BLaER1 (cell line): Measurements from ENCODE around the gene VIL1.

ENCODE experiments used
- H3K27ac ChIP-seq: shearing (Covaris generic); formaldehyde crosslinking; 2 replicates; pipeline ENCODE4 v1.8.1; 2022
- H3K27me3 ChIP-seq: shearing (Covaris generic); formaldehyde crosslinking; 2 replicates; pipeline ENCODE4 v1.8.1; 2022
- H3K36me3 ChIP-seq: shearing (Covaris generic); formaldehyde crosslinking; 2 replicates; pipeline ENCODE4 v1.8.1; 2022
- H3K4me1 ChIP-seq: shearing (Covaris generic); formaldehyde crosslinking; 2 replicates; pipeline ENCODE4 v1.8.1; 2022
- H3K4me2 ChIP-seq: shearing (Covaris generic); formaldehyde crosslinking; 2 replicates; pipeline ENCODE4 v1.8.1; 2022
- H3K4me3 ChIP-seq: shearing (Covaris generic); formaldehyde crosslinking; 2 replicates; pipeline ENCODE4 v1.8.1; 2022
- H3K9ac ChIP-seq: shearing (Covaris generic); formaldehyde crosslinking; 2 replicates; pipeline ENCODE4 v1.8.1; 2022
- H3K9me3 ChIP-seq: shearing (Covaris generic); formaldehyde crosslinking; 2 replicates; pipeline ENCODE4 v1.8.1; 2022
- H4K20me1 ChIP-seq: shearing (Covaris generic); formaldehyde crosslinking; 2 replicates; pipeline ENCODE4 v1.8.1; 2022
- Cebpa-rat ChIP-seq: shearing (Covaris generic); IDR thresholded peaks from 2 replicates; pipeline ENCODE4 v1.8.1; 2022

VIL1 gene

DNA sequence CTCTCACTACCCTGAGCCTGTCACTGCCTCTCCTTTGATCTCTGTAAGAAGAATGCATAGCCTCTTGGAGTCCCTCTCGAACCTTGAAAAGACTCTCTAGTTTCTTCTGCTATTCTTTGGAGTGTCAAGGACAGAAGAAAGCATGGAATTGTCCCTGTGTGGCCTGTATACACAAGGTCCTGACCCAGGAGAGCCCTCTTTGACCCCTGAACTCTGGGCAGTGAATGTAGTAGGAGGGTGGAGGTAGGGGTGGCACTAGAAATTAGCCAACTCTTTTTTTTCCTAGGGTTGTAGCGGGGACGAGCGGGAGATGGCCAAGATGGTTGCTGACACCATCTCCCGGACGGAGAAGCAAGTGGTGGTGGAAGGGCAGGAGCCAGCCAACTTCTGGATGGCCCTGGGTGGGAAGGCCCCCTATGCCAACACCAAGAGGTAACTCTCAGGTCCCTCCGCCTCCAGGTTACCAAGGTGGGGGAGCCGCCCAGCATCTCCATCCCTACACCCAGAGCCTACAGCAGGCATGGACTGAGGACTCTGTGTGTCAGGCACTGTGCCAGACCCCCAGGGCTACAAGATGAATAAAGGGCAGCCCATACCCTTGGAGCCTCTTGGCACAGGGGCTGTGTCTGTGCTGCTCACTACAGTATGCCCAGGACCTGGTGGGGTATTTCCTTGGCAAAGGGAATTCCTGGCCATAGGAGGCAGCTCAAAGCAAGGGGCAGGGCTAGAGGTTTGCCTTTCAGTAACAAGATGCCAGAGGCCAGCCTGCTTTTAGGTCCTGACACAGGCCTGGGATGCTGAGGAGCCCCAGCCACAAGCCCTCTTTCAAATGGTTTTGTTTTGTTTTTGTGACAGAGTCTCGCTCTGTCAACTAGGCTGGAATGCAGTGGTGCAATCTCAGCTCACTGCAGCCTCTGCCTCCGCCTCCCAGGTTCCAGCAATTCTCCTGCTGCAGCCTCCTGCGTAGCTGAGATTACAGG, 16.4 kb downstream of the VIL1 start:
- no peaks in the 10 kb centered on the region for H3K27me3 ChIP-seq
- no peak overlapping the region for H3K9ac ChIP-seq
- no peaks in the 10 kb centered on the region for H3K9me3 ChIP-seq
- H3K4me1 ChIP-seq, result peaks cover 11% of the 10 kb centered on the region
- H3K27ac ChIP-seq, result no peak overlapping the region
- H4K20me1 ChIP-seq, result no peaks in the 10 kb centered on the region
- TF ChIP-seq Cebpa-rat, result no peak
- no peaks in the 10 kb centered on the region for H3K36me3 ChIP-seq
- H3K4me2 ChIP-seq, result no peak overlapping the region
- H3K4me3 ChIP-seq, result no peak overlapping the region

- no peaks in the 10 kb centered on the region for H3K9me3 ChIP-seq
- H3K27me3 ChIP-seq, result no peaks in the 10 kb centered on the region
- peaks cover 11% of the 10 kb centered on the region for H3K4me1 ChIP-seq
- no peak overlapping the region for H3K9ac ChIP-seq
- H3K4me2 ChIP-seq, result no peak overlapping the region
- H3K36me3 ChIP-seq, result no peaks in the 10 kb centered on the region
- TF ChIP-seq Cebpa-rat, result no peak
- H3K4me3 ChIP-seq, result no peak overlapping the region
- no peak overlapping the region for H3K27ac ChIP-seq
- no peaks in the 10 kb centered on the region for H4K20me1 ChIP-seq
Observed at GRCh38 chr2:218436992-218437391, 18.1 kb downstream of the VIL1 start.

- Histone ChIP-seq H3K4me1 (peaks cover 11% of the 10 kb centered on the region), H3K4me3 (no peak overlapping the region), H3K9ac (no peak overlapping the region), H3K36me3 (no peaks in the 10 kb centered on the region), H3K9me3 (no peaks in the 10 kb centered on the region), H3K27me3 (no peaks in the 10 kb centered on the region), H3K4me2 (no peak overlapping the region), H3K27ac (no peak overlapping the region), H4K20me1 (no peaks in the 10 kb centered on the region)
- no peak for TF ChIP-seq Cebpa-rat
Observed at GRCh38 chr2:218437969-218438368, 19.0 kb downstream of the VIL1 start.

DNA sequence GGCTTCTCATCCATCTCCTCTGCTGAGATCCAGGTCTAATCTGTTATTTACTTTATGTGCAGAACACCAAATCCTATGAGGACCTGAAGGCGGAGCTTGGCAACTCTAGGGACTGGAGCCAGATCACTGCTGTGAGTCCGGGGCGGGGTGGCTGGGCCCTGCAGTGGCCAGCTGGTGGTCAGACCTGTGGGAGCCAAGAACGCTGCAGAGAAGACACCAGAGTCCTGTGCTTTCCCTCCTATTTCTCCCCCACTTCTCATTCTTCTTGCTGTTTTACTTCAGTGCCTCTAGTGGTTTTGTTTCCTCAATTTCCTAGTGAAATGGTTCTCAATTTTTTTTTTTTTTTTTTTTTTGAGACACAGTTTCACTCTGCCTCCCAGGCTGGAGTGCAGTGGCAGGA, 19.7 kb downstream of the VIL1 start:
- H3K4me3 ChIP-seq, result no peak overlapping the region

GRCh38 chr2:218444692-218445357, 25.9 kb downstream of the VIL1 start:
- no peak overlapping the region for H3K4me3 ChIP-seq

More for the DNA sequence above, 19.7 kb downstream of the VIL1 start:
- Histone ChIP-seq H3K4me1 (peaks cover 11% of the 10 kb centered on the region), H3K27me3 (no peaks in the 10 kb centered on the region), H4K20me1 (no peaks in the 10 kb centered on the region), H3K9ac (no peak overlapping the region), H3K36me3 (no peaks in the 10 kb centered on the region), H3K9me3 (no peaks in the 10 kb centered on the region), H3K27ac (no peak overlapping the region), H3K4me2 (peak overlapping the region; percentile 39; the same call in 1 of the 2 replicates)
- no peak for TF ChIP-seq Cebpa-rat

GRCh38 chr2:218445602-218446001, 26.7 kb downstream of the VIL1 start:
- Histone ChIP-seq H3K36me3 (peaks cover 47% of the 10 kb centered on the region), H3K27ac (no peak overlapping the region), H3K4me1 (no peaks in the 10 kb centered on the region), H3K27me3 (no peaks in the 10 kb centered on the region), H3K4me2 (no peak overlapping the region), H4K20me1 (no peaks in the 10 kb centered on the region), H3K9ac (no peak overlapping the region), H3K4me3 (no peak overlapping the region), H3K9me3 (no peaks in the 10 kb centered on the region)
- TF ChIP-seq Cebpa-rat, result no peak

More at GRCh38 chr2:218444692-218445357, 25.9 kb downstream of the VIL1 start:
- TF ChIP-seq Cebpa-rat, result no peak
- Histone ChIP-seq H3K4me1 (no peaks in the 10 kb centered on the region), H3K27ac (no peak overlapping the region), H3K9ac (no peak overlapping the region), H4K20me1 (no peaks in the 10 kb centered on the region), H3K36me3 (peaks cover 39% of the 10 kb centered on the region), H3K9me3 (no peaks in the 10 kb centered on the region), H3K4me2 (no peak overlapping the region), H3K27me3 (no peaks in the 10 kb centered on the region)

DNA sequence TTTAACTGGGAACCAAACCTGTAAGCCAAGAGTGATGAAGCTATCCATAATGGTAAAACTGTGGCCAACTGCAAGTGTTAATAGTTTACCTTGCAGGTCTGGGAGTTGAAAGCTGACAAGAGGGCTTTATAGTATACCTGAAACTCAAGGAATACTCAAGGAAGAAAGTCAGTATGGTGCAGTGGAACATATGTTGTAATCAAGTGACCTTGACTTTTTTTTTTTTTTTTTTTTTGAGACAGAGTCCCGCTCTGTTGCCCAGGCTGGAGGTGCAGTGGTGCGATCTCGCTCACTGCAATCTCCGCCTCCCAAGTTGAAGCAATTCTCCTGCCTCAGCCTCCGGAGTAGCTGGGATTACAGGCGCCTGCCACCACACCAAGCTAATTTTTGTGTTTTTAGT, 27.6 kb downstream of the VIL1 start:
- H3K36me3 ChIP-seq, result peaks cover 48% of the 10 kb centered on the region
- no peaks in the 10 kb centered on the region for H4K20me1 ChIP-seq
- no peaks in the 10 kb centered on the region for H3K9me3 ChIP-seq
- H3K4me2 ChIP-seq, result no peak overlapping the region
- H3K4me1 ChIP-seq, result no peaks in the 10 kb centered on the region
- TF ChIP-seq Cebpa-rat, result no peak
- no peak overlapping the region for H3K27ac ChIP-seq
- no peaks in the 10 kb centered on the region for H3K27me3 ChIP-seq
- no peak overlapping the region for H3K9ac ChIP-seq
- H3K4me3 ChIP-seq, result no peak overlapping the region

GRCh38 chr2:218447072-218447471, 28.1 kb downstream of the VIL1 start:
- H3K4me3 ChIP-seq, result no peak overlapping the region
- H3K36me3 ChIP-seq, result peaks cover 52% of the 10 kb centered on the region
- H3K4me1 ChIP-seq, result no peaks in the 10 kb centered on the region
- no peaks in the 10 kb centered on the region for H3K27me3 ChIP-seq
- H3K27ac ChIP-seq, result no peak overlapping the region
- no peak overlapping the region for H3K4me2 ChIP-seq
- no peak overlapping the region for H3K9ac ChIP-seq
- no peaks in the 10 kb centered on the region for H3K9me3 ChIP-seq
- no peaks in the 10 kb centered on the region for H4K20me1 ChIP-seq
- TF ChIP-seq Cebpa-rat, result no peak

DNA sequence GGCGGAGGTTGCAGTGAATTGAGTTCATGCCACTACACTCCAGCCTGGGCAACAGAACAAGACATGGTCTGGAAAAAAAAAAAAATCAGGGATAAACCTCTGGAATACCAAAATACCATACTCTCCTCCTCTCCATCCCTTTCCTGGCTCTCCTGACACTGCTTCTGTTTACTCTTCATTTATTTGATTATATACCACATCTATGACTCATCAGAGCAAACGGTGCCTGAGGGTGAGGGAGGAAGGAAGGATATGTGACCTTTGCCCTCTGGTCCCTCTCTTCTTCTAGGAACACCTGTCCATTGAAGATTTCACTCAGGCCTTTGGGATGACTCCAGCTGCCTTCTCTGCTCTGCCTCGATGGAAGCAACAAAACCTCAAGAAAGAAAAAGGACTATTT, 30.0 kb downstream of the VIL1 start:
- Histone ChIP-seq H3K4me3 (no peak overlapping the region), H3K27me3 (no peaks in the 10 kb centered on the region), H3K9ac (no peak overlapping the region), H3K9me3 (no peaks in the 10 kb centered on the region), H3K27ac (no peak overlapping the region), H4K20me1 (no peaks in the 10 kb centered on the region), H3K4me2 (no peak overlapping the region), H3K36me3 (peaks cover 70% of the 10 kb centered on the region), H3K4me1 (no peaks in the 10 kb centered on the region)
- no peak for TF ChIP-seq Cebpa-rat

DNA sequence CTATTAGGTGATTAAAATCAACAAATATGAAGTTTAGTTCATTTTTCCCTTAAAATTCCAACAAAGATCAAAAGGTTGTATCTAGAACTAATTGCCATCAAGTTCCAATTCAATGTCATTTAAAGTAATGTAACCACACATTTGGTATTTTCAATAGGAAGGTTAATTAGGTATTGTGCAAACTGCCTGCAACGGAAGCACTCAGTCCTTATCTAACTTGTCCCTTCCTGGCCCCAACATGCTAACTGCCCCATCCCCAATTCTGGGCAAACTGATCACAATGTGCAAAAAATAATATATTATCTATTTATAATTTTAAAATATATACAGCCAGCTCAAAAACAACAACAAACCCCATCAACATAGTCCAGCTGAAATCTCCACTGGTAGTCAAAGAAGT, 33.2 kb downstream of the VIL1 start:
- Histone ChIP-seq H3K4me3 (no peak overlapping the region), H3K4me2 (no peak overlapping the region), H3K9me3 (no peaks in the 10 kb centered on the region), H3K36me3 (peaks cover 89% of the 10 kb centered on the region), H3K9ac (no peak overlapping the region), H3K4me1 (no peaks in the 10 kb centered on the region), H4K20me1 (no peaks in the 10 kb centered on the region), H3K27me3 (no peaks in the 10 kb centered on the region), H3K27ac (no peak overlapping the region)
- no peak for TF ChIP-seq Cebpa-rat
